GM12875 (cell line): ENCODE results near the gene DHRS11.

Experiments
- H3K4me3 ChIP-seq: one replicate; pipeline ENCODE4 v1.5.1; 2011; ENCODE audit warnings: low read depth, low read length, control low read depth
- TF ChIP-seq, protein P1 (sequence below): IDR thresholded peaks from 2 replicates; pipeline ENCODE4 v1.5.1; 2011; ENCODE audit warnings: low read depth, mild to moderate bottlenecking, control low read depth, inconsistent platforms, low read length, moderate library complexity, borderline replicate concordance; ENCODE audit not compliant: insufficient read depth

Gene DHRS11

DNA sequence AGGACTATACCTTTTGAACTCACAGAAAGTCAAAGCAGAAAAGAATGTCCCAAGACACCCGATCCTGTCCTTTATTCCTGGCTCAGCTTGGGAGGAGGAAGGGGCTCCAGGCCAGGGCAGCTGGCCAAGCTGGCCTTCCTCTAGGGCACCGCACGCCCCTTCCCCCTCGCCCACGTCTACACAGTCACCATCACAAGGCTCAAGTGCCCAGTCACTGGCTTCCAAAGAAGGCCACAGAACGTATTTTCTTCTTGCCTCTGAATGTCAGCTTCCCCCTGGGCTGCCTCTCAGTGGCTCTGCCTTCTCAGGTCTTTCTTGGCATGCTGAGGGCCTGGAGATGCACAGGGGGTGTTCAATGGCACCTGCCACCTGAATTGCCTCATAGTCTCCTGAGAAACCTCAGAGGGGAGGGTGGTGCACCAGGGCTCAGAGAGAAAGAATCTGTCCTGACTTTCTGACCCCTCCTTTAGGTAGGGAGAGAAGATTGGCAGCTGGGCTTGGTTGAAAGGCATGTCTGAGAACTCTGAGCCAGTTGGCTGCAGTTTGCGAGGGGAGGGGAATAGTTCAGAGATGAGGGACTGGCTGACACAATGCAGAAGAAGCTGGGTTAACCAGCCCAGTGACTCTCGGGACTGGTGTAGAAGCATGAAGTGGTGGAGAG, 2.1 kb downstream of the DHRS11 start:
- TF ChIP-seq, protein P1, sequence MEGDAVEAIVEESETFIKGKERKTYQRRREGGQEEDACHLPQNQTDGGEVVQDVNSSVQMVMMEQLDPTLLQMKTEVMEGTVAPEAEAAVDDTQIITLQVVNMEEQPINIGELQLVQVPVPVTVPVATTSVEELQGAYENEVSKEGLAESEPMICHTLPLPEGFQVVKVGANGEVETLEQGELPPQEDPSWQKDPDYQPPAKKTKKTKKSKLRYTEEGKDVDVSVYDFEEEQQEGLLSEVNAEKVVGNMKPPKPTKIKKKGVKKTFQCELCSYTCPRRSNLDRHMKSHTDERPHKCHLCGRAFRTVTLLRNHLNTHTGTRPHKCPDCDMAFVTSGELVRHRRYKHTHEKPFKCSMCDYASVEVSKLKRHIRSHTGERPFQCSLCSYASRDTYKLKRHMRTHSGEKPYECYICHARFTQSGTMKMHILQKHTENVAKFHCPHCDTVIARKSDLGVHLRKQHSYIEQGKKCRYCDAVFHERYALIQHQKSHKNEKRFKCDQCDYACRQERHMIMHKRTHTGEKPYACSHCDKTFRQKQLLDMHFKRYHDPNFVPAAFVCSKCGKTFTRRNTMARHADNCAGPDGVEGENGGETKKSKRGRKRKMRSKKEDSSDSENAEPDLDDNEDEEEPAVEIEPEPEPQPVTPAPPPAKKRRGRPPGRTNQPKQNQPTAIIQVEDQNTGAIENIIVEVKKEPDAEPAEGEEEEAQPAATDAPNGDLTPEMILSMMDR = no peak
- no peak overlapping the region for H3K4me3 ChIP-seq

DNA sequence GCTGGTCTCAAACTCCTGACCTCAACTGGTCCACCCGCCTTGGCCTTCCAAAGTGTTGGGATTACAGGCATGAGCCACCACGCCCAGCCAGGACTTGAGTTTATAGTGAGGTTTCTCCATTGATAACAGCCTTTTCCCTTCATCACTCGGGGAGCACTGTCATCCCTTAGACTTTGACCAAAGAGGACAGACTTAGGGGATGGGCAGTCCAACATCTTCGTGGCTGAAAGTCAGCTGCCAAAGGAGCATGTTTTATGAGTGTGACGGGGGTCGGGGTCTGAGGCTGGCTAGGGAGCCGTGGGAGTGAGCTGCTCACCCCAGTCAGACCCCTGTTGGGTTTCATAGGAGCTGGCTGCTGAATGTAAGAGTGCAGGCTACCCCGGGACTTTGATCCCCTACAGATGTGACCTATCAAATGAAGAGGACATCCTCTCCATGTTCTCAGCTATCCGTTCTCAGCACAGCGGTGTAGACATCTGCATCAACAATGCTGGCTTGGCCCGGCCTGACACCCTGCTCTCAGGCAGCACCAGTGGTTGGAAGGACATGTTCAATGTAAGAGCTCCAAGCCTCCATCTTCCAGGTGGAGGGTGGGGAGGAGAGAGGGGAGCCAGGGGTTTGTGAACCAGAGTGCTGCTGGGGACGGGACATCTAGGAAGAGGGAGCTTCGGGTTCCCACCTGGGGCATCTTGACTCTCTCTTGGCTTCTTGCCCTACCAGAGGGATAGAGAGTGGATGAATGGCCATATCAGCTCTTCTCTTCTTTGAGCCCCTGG, 3.1 kb downstream of the DHRS11 start:
- H3K4me3 ChIP-seq = no peak overlapping the region
- TF ChIP-seq, protein P1 = no peak

DNA sequence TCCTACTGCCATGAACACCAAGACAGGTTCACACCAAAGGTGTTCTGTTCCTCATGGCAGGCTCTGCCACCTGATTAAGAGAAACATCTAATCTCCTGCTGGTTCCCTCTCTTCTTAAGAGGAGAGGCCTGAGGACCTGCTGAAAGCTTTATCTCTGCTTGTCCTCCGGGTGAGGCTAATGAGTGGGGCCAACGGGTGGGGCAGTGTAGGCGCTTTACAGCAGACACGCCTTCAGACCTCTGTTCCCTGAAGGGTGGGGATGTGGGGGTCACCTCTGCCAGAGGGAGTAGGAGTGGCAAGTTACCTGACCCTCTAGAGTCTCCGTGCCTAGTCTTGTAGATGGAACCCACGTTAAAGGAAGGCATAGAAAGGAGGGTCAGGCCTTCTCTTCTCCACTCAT, 5.5 kb downstream of the DHRS11 start:
- no peak overlapping the region for H3K4me3 ChIP-seq
- TF ChIP-seq, protein P1 = no peak

DNA sequence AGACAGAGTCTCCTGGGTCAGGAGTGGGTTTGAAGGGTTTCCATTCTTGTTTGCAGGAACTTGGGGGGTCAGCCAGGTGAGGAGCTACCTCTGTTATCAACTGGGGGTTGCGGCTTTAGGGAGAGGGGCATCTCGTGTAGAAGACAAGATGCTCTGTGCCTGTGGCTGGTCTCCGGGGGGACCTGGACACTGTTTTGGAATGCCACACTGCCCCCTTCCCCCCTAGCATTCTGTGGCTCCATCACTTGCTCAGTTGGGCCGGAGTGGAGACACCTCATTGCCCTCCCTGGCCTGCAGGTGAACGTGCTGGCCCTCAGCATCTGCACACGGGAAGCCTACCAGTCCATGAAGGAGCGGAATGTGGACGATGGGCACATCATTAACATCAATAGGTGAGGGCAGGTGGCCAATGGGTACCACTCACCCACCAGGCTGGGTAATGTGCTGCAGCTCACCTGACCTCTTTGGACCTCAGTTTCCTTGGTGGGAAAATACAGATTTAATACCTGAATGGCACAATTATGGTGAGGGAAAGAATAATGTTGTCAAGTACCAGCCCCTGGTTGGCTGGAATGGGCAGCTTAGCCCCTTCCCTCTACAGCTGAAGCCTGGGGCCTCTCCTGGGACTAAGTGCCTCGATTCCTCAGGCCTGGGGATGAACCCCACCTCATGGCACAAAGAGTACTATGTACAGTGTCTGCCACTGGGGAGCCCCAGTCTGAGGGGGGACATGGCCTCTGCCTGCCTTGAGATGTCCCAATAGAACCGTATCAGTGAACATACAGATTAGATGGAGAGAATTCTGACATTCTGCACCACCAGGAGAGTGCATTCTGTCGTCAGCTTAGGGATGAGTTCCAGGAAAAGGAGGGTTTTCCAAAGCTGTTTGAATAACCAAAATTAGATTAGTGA, 6.4 kb downstream of the DHRS11 start:
- TF ChIP-seq, protein P1 = no peak
- H3K4me3 ChIP-seq = no peak overlapping the region

DNA sequence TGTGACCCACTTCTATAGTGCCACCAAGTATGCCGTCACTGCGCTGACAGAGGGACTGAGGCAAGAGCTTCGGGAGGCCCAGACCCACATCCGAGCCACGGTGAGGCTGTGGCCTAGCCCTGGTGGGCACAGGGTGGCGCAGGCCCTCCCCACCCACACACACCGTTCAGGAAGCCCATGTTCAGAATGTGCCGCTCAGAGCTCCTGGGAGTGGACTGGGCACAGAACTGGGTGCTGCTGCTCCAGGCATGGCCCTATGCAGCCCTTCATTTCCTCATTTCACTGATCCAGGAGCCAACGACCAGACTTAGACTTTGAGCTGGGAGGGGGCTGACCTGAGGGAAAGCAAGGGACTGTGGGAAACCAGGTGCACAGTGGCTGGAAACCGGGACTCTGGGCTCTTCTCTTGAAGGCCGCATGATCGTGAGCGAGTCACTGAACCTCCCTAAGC, 7.3 kb downstream of the DHRS11 start:
- no peak overlapping the region for H3K4me3 ChIP-seq
- TF ChIP-seq, protein P1 = no peak

DNA sequence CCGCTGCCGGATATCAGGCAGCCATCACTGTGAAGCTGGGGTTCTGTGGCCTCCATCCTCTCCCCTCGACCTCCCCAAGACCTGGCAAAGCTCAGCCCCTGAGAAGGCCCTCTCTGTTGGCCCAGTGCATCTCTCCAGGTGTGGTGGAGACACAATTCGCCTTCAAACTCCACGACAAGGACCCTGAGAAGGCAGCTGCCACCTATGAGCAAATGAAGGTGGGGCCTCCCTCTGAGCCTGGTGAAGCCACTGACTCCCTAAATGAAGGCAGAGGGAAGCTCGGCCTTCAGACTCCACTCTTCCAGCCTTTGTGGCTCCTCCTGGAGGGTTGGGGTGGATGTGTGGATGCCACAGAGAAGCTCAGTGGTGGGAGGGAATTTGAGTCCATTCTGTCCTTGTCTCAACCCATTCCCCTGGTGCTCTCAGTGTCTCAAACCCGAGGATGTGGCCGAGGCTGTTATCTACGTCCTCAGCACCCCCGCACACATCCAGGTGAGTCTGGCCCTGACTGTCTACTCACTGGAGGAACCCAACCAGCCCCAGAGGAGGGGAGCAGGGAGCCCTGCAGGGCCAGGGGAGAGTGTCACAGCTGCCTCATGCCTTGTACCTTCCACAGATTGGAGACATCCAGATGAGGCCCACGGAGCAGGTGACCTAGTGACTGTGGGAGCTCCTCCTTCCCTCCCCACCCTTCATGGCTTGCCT, 8.0 kb downstream of the DHRS11 start:
- TF ChIP-seq, protein P1 = no peak
- no peak overlapping the region for H3K4me3 ChIP-seq
